Hepatocyte (in vitro differentiated cells): ENCODE data around the gene MOB2.

Source experiments
- CTCF ChIP-seq: fragments of 200-600 bp; sonication (generic); IDR thresholded peaks from 2 replicates; pipeline ENCODE4 v1.5.1; 2016; ENCODE audit warnings: antibody characterized with exemption, mild to moderate bottlenecking; ENCODE audit not compliant: poor library complexity
- EZH2 ChIP-seq: fragments of 200-600 bp; sonication (generic); IDR thresholded peaks from 2 replicates; pipeline ENCODE4 v1.6.1; 2016; ENCODE audit warnings: antibody characterized with exemption, mild to moderate bottlenecking, borderline replicate concordance

GRCh38 chr11:1438967-1439330 is 47.6 kb downstream of the MOB2 start:
- TF ChIP-seq CTCF (no peak), EZH2 (no peak)
